Vagina (tissue), 2 donors: Measurements from ENCODE around the gene CLHC1.
A peak's percentile ranks its signal among the peaks of the same experiment; 100 is the strongest.

Experiments
- CTCF ChIP-seq, 3 experiments: fragments of 450-650 bp in 2 of 3; fragments of 200-600 bp in 1 of 3; sonication (generic) in 1 of 3; IDR thresholded peaks; one replicate each; pipeline ENCODE4 v1.5.1; 2017 to 2019; ENCODE audit warnings: antibody characterized with exemption in 3 of 3, mild to moderate bottlenecking in 2 of 3, moderate library complexity in 2 of 3
- POLR2A ChIP-seq, 2 donors: fragments of 450-650 bp; IDR thresholded peaks; one replicate each; pipeline ENCODE4 v1.6.1; 2017; ENCODE audit warnings: antibody characterized with exemption in 2 of 2, mild to moderate bottlenecking in 2 of 2, moderate library complexity in 2 of 2
- POLR2AphosphoS5 ChIP-seq, 2 donors: sonication (generic); formaldehyde crosslinking; IDR thresholded peaks; one replicate each; pipeline ENCODE4 v1.9.0; 2017; ENCODE audit warnings: antibody characterized with exemption in 2 of 2, mild to moderate bottlenecking in 2 of 2, low read depth in 1 of 2; ENCODE audit not compliant: insufficient read depth in 1 of 2

GRCh38 chr2:55133467-55134315, 98.4 kb downstream of the CLHC1 start:
- TF ChIP-seq CTCF (IDR thresholded peaks at IDR 0.05): no peak
- no peak for TF ChIP-seq POLR2A (IDR thresholded peaks at IDR 0.05)
- TF ChIP-seq POLR2AphosphoS5 (IDR thresholded peaks at IDR 0.05; ENCODE audit: insufficient read depth in 1 of 2, low read depth in 1 of 2): peak; percentile 40 to 75
